ENCODE data around the gene PTPRF.

GRCh38 chr1:43546388-43547100 is 15.9 kb downstream of the PTPRF start:
- TF ChIP-seq POLR2A (IDR thresholded peaks at IDR 0.05; ENCODE audit: low read length) (no peak), GATA1 (IDR thresholded peaks at IDR 0.05; ENCODE audit: low read depth, low read length) (no peak)
